ENCODE measurements around the gene YBX1.

Gene YBX1

DNA sequence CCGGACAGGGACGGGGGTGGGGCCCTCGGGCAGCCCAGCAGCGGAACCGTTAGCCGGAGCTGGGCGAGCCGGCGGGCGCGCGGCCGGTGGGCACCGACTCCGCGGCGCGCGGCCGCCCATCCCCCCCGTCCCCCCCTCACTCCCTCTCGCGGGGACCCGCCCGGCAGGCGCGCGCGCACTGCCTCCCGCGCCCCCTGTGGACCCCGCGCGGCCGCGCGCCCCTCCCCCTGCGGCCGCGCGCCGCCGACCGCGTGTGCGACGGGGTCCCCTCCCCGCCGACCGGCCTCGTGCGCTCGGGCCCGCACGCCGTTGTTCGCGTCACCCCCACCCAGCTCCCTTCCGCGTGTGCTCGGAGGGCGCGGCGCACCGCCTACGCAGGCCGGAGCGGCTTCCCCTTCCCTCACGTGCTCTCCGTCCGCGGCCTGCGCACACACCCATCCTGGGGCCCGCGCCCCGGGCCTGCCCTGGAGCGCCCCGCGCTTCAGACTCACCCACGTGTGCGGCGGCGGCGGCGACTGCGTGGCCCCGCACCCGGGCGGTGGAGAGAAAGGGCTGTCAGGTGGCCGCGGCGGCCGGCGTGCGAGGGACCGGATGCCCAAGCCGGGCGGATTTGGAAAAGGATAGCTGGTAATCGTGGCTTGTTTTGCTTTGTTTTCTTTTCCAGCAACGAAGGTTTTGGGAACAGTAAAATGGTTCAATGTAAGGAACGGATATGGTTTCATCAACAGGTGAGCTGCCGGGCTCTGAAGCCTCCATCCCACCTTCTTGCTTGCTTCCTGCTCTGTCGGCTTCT is 717 bp downstream of the YBX1 start:
- Histone ChIP-seq H3K27ac (peak overlapping the region; percentile 91), H3K4me3 (ENCODE audit: low read depth, low read length) (peak overlapping the region; percentile 97), H3K27me3 (ENCODE audit: insufficient read depth, low read depth, severe bottlenecking) (no peaks in the 10 kb centered on the region), H3K36me3 (peaks cover 50% of the 10 kb centered on the region), H3K9me3 (ENCODE audit: severe bottlenecking) (no peaks in the 10 kb centered on the region)
- peak; percentile 37 for DNase-seq
- TF ChIP-seq, protein P1, sequence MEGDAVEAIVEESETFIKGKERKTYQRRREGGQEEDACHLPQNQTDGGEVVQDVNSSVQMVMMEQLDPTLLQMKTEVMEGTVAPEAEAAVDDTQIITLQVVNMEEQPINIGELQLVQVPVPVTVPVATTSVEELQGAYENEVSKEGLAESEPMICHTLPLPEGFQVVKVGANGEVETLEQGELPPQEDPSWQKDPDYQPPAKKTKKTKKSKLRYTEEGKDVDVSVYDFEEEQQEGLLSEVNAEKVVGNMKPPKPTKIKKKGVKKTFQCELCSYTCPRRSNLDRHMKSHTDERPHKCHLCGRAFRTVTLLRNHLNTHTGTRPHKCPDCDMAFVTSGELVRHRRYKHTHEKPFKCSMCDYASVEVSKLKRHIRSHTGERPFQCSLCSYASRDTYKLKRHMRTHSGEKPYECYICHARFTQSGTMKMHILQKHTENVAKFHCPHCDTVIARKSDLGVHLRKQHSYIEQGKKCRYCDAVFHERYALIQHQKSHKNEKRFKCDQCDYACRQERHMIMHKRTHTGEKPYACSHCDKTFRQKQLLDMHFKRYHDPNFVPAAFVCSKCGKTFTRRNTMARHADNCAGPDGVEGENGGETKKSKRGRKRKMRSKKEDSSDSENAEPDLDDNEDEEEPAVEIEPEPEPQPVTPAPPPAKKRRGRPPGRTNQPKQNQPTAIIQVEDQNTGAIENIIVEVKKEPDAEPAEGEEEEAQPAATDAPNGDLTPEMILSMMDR (IDR thresholded peaks at IDR 0.05; ENCODE audit: low read depth, low read length), result no peak

DNA sequence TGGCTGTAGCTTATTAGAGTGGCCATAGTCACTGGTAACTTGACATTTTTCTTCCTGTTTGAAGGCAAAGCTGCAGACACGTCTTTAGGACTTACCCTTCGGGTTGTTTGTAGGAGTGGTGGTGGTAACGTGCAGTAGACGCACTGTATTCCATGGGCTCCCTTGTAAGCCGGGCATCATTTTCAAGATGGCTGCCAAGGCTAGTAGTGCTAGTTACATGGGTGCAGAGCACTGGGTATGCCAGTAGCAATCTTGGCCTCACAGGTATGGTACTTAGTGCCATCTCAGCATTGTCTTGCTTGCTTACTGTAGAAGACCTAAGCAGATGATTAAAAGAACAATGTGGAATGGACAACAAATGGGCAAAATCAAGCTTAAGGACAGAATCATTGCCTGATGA is 1.9 kb downstream of the YBX1 start:
- DNase-seq, result no peak
- Histone ChIP-seq H3K27ac (no peak overlapping the region), H3K36me3 (peaks cover 61% of the 10 kb centered on the region), H3K27me3 (ENCODE audit: insufficient read depth, low read depth, severe bottlenecking) (no peaks in the 10 kb centered on the region), H3K9me3 (ENCODE audit: severe bottlenecking) (no peaks in the 10 kb centered on the region), H3K4me3 (ENCODE audit: low read depth, low read length) (peak overlapping the region; percentile 80)
- TF ChIP-seq, protein P1 (IDR thresholded peaks at IDR 0.05; ENCODE audit: low read depth, low read length), result no peak

DNA sequence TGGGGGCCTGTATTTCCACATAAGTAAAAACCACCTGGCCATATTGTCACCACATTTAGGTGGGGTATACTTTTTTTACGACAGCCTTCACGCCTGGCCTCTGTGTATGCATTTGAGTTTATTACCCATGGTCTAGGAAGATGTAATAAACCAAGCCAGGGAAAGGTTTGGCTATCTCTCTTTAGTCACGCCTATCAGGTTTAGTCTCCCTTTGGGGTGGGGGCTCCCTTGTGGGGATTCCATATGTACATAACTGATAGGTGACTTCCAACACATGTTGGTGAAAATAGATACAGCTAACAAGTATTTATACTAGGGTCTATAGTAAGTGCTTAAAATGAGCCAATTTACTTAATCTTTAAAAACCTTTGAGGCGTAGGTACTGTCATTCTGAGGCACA is 4.2 kb downstream of the YBX1 start:
- peaks cover 67% of the 10 kb centered on the region for H3K36me3 ChIP-seq
- DNase-seq, result no peak
- H3K27me3 ChIP-seq (ENCODE audit: insufficient read depth, low read depth, severe bottlenecking), result no peaks in the 10 kb centered on the region
- TF ChIP-seq, protein P1 (IDR thresholded peaks at IDR 0.05; ENCODE audit: low read depth, low read length), result no peak
- no peak overlapping the region for H3K27ac ChIP-seq
- H3K4me3 ChIP-seq (ENCODE audit: low read depth, low read length), result no peak overlapping the region
- H3K9me3 ChIP-seq (ENCODE audit: severe bottlenecking), result no peaks in the 10 kb centered on the region

DNA sequence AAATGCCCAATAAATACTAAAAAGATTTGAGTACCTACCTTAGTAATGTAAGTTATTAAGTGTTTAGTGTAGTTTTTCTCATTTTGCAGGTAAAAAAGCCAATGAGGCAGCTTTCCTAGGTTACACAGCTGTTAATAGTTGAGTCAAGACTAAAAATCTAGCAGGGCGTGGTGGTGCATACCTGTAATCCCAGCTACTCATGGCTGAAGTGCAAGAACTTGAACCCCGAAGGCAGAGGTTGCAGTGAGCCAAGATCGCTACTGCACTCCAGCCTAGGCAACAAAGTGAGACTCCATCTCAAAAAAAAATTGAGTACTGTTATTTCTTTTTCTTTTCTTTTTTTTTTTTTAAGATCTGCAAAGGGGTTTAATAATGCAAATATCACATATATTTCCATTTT is 7.7 kb downstream of the YBX1 start:
- Histone ChIP-seq H3K27ac (no peak overlapping the region), H3K36me3 (peaks cover 78% of the 10 kb centered on the region), H3K4me3 (ENCODE audit: low read depth, low read length) (no peak overlapping the region), H3K9me3 (ENCODE audit: severe bottlenecking) (no peaks in the 10 kb centered on the region), H3K27me3 (ENCODE audit: insufficient read depth, low read depth, severe bottlenecking) (no peaks in the 10 kb centered on the region)
- DNase-seq, result no peak
- TF ChIP-seq, protein P1 (IDR thresholded peaks at IDR 0.05; ENCODE audit: low read depth, low read length), result no peak

DNA sequence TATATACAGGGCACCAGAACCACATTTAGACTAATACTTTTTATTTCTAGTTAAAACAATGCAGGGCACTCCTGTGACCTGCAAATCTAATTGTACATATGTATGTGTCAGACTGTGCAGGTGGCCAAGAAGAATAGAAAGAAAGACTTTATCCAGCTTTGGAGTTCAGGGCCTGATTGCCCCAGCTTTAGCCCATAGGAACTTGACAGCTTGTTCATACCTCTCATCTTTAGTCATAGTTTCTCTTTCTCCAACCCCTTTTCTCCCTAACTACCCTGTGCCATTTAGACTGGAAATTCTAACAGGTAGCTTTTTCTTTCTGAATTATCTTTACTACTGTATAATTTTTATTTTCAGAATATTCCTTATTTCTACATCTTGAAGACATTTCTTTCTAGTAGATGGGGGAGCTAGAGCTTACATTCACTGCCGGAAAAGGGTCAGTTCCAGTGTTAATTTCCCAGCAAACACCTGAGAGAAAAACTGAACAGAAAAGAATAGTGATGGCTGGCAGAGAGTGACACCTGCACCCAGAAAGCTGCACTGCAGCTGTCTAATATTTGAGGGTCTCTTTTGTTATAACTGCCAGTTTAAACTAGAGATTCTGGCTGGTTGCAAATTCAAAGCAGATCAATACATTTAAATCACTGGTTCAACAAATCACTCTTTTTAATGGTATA is 8.4 kb downstream of the YBX1 start:
- no peaks in the 10 kb centered on the region for H3K27me3 ChIP-seq (ENCODE audit: insufficient read depth, low read depth, severe bottlenecking)
- no peak for DNase-seq
- H3K27ac ChIP-seq, result no peak overlapping the region
- TF ChIP-seq, protein P1 (IDR thresholded peaks at IDR 0.05; ENCODE audit: low read depth, low read length), result no peak
- no peaks in the 10 kb centered on the region for H3K9me3 ChIP-seq (ENCODE audit: severe bottlenecking)
- no peak overlapping the region for H3K4me3 ChIP-seq (ENCODE audit: low read depth, low read length)
- peaks cover 78% of the 10 kb centered on the region for H3K36me3 ChIP-seq
